ENCODE results near the gene MS4A3.
"Not testable (repeated sequence)": the region's sequence is repeated elsewhere in the genome, so short reads cannot be mapped to it uniquely, and the experiment has no call there.

The MS4A3 gene, protein sequence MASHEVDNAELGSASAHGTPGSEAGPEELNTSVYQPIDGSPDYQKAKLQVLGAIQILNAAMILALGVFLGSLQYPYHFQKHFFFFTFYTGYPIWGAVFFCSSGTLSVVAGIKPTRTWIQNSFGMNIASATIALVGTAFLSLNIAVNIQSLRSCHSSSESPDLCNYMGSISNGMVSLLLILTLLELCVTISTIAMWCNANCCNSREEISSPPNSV

DNA sequence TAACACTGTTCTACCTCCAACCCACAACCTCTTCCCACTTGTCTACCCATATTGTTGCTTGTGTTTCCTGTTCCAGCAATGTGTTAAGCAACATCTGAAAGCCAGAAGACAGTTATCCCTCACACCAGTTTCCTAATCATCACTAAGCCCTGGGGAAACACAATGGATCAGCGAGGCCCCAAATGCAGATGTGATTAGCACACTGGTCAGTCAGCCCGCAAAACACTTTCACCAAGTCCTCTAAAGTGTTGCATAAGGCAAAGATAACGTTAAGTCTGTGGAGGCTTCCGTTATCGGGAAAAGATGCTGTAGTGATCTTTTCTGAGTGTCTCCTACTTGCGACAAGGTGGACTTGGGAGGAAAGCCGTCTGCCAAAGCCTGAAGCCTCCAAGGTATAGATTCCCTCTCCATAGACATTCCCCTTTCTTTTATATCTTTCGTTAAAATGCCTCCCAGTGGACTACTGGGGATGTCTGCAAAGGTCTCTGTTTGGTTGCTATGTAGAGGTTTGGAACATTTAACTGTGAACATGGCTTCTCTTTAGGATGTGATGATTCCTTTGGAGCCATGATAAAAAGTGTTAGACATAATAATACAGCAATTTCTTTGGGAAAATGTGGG, at the start of gene MS4A3:
TSS of gene MS4A3 (plus strand) at position 317 of the 621 bp plus-strand sequence. CDS start 4,496 bp downstream, outside the sequence.
- DNase-seq = no peak

DNA sequence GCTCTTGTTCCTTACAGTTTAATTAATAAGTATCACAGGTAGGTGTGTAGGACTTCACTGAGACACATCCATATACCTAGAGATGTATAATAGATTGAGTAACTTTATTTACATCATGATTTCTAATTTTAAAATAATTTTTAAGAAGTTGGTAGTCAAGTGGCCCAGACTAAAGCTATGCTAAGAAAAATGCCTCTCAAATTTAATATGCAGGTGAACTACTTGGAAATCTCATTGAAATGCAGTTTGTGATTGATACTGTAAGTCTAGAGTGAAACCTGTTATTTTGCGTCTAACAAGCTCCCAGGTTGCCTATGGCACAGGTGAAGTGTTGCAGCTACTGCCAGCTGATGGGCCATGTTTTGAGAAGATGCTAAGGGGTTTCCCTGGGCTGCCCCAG, 39.6 kb upstream of the MS4A3 start, which contains the start of gene OOSP4B:
TSS of gene OOSP4B (plus strand) at position 301 of the 400 bp plus-strand sequence.
- no peak for DNase-seq

DNA sequence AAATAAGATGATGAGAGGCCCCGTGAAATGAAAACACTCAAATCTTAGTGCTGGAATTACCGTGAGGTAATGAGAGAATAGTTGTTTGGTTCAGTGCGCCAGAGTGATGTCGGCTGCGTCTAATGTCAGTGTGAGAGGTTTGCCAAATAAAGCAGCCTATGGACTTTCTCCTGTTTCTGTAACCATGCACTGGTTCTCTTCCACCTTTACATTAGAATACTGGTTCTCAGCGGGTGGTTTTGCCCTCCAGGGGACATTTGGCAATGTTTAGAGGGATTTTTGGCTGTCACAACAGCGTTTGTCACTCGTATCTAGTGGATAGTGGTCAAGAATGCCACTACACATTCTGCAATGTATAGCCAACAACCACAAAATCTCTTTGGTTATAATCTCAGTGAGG, 38.4 kb upstream of the MS4A3 start:
- DNase-seq = no peak

DNA sequence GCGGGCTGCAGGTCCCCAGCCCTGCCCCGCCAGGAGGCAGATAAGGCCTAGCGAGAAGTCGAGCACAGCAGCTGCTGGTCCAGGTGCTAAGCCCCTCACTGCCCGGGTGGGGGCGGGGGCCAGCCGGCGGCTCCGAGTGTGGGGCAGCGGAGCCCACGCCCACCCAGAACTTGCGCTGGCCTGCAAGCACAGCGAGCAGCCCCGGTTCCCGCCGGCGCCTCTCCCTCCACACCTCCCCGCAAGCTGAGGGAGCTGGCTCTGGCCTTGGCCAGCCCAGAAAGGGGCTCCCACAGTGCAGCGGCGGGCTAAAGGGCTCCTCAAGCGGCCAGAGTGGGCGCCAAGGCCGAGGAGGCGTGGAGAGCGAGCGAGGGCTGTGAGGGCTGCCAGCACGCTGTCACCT, 36.1 kb upstream of the MS4A3 start:
- not testable (repeated sequence) for DNase-seq

DNA sequence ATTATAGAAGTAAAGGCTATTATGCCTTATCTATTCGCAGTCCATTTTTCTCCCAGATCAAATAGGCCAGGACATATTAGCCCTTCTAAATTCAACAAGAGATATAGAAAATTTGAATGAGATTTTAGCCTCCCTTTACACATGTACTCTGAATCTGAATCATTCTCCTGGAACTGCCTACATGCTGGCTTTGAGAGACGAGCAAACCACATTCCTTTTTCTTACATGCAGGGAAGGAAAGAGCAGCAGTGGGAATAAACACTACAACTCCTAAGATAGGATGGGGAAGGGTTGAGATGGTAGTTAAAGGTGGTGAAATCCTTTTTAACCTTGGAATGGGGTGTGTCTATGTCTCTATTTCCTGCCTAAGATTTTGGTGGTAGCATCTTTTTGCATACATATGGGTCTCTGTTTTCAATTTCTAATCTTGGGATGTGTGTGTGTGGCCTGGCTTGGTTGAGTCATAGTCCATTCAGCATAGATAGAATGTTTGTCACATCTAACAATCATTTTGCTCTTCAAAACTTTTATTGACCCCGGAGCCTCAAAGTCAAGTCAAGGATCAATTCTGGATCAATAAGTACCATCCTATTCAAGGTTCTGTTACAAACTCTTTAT, 27.3 kb upstream of the MS4A3 start:
- DNase-seq = no peak

DNA sequence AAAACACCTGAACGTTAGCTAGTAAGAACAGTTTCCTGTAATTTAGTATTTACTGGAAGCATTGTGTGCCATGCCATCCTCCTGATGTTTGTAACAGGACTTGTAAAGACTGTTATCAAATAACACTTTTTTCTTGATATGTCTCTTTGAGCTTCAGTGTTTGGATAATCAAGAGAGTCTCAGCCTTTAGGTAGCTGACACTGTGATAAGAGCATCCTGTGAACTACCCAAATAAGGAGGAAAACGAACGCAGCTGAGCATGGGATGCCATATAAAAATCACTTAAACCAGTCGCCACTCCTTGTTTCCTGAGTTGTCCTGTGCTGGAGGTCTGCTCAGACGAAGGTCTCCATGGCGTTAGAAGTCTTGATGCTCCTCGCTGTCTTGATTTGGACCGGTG, 16.4 kb upstream of the MS4A3 start, which contains the start of gene OOSP2:
TSS of gene OOSP2 (plus strand) at position 301 of the 400 bp plus-strand sequence. CDS start at position 352, 51 bp downstream.
- no peak for DNase-seq

DNA sequence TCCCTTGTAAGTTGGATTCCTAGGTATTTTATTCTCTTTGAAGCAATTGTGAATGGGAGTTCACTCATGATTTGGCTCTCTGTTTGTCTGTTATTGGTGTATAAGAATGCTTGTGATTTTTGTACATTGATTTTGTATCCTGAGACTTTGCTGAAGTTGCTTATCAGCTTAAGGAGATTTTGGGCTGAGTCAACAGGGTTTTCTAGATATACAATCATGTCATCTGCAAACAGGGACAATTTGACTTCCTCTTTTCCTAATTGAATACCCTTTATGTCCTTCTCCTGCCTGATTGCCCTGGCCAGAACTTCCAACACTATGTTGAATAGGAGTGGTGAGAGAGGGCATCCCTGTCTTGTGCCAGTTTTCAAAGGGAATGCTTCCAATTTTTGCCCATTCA, 6.0 kb upstream of the MS4A3 start:
- DNase-seq = not testable (repeated sequence)

DNA sequence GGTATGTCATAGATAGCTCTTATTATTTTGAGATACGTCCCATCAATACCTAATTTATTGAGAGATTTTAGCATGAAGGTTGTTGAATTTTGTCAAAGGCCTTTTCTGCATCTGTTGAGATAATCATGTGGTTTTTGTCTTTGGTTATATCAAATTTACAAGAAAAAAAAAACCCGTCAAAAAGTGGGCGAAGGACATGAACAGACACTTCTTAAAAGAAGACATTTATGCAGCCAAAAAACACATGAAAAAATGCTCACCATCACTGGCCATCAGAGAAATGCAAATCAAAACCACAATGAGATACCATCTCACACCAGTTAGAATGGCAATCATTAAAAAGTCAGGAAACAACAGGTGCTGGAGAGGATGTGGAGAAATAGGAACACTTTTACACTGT, 5.6 kb upstream of the MS4A3 start:
- DNase-seq = not testable (repeated sequence)

DNA sequence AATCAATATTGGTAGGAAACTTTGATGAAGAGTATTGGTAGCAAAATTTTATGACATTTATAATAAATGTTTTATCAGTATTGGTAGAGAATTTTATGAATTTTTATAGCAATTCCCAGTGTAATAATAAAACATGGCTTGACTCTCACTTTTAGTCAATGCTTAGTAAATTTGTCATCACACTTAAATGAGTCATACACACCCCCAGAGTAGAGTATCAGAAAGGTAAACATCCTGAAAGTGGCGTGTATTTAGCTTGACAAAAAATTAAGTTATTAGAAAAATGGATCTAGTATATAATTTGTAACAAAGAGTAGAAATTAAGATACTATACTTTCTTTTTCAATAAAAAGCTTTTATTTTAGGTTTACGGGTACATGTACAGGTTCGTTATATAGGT, 2.6 kb downstream of the MS4A3 start:
- no peak for DNase-seq

DNA sequence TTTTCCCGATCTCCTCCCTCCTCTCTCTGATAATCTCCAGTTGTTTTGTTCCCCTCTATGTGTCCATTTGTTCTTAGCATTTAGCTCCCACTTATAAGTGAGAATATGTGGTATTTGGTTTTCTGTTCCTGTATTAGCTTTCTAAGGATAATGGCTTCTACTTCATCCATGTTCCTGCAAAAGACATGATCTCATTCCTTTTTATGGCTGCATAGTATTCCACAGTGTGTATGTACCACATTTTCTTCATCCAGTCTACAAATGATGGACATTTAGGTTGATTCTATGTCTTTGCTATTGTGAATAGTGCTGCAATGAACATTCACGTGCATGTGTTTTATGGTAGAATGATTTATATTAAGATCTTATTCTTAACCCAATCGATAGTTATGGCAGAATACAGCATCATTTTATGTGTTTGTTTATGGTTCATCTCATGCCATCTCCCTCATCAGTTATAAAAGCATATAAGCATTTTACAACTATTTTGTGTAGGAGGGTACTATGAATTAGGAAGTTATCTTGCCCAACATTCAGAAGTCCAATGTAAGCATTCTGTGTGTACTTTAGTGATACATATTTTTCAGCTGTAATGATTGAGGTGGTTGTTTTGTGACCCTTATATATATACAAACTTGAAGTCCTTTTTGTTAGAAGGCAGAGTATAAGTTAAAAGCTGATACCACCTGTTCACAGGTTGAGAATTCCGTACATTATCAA, 3.2 kb downstream of the MS4A3 start:
- DNase-seq = no peak

DNA sequence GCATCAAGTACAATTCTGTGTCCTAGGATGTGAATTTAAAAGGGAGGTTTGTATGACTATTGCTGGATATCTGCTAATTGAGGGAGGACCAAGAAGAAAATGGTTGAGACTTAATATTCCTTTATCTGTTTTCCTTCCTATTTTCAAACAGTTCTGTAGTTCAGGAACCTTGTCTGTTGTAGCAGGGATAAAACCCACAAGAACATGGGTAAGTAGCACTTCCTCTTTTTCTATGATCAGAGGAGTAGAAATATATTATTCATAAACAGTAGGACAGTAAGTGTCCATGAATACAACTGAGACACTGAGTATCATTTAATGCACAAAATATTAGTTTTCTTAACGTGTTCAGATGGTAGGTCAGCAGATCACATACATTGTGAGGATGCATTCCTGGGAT, 7.6 kb downstream of the MS4A3 start:
- no peak for DNase-seq

DNA sequence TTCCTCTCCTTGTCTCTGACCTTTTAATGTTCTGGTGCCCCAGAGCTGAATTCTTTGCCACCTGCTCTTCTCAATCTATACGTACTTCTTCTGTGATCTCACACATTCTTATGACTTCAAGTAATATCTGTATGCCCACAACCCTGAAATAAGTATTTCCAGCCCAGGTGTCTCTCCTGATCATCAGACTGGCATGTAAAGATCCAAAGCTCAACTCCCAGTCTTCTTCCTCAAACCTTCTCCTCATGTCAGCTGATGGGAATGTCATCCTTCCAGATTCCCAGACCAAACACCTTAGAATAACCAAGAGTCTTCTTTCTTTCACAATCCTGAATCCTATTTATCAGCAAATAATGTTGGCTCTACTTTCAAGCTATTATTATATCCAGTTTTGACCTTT, 9.3 kb downstream of the MS4A3 start:
- DNase-seq = no peak

DNA sequence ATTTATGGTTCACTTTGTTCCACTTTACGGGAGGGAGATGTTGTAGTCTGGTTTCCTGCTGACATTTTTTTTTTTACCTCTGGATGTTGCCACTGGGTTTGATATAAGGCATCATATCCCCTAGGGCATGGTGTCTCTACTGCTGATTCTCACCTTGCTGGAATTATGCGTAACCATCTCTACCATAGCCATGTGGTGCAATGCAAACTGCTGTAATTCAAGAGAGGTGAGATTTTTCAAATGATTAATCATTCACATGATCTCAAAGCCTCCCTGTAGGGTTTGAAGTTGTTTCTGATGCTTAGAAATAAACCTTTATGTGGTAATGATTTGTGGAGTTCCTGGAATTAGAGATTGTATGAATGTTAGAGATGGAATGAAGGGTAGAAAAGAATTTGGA, 13.0 kb downstream of the MS4A3 start:
- no peak for DNase-seq

DNA sequence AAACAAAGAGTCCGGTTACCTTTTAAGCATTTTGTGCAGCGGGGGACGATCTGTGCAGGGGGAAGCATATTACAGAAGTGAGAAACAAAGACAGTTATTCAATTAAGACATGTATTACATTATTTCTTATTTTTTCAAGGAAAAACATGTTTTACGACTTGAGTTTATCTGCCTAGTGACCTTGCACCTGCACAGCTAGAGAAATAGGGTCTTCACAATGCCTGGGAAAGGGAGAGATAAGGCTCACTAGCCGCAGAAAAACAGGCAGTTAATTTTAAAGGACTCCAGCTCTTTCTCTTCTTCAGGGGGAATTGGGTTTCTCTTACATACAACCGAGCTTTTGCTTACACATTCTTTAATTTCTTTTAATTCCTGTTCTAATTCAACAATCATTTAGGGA, 15.2 kb downstream of the MS4A3 start:
- DNase-seq = not testable (repeated sequence)

DNA sequence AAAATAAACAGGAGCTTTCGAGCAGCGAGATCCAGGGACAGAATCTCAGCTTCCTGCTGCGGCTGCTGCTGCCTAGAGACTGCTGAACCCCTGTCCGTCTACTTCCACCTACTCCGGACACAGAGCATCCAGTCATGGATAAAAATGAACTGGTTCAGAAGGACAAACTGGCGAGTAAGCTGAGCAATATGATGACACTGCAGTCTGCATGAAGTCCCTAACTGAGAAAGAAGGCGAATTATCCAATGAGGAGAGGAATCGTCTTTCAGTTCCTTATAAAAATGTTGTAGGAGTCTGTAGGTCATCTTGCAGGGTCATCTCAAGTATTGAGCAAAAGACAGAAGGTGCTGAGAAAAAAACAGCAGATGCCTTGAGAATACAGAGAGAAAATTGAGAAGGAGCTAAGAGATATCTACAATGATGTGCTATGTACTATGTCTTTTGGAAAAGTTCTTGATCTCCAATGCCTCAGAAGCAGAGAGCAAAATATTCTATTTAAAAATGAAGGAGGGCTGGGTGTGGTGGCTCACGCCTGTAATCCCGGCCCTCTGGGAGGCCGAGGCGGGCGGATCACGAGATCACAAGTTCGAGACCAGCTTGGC, 20.9 kb downstream of the MS4A3 start:
- DNase-seq = no peak

DNA sequence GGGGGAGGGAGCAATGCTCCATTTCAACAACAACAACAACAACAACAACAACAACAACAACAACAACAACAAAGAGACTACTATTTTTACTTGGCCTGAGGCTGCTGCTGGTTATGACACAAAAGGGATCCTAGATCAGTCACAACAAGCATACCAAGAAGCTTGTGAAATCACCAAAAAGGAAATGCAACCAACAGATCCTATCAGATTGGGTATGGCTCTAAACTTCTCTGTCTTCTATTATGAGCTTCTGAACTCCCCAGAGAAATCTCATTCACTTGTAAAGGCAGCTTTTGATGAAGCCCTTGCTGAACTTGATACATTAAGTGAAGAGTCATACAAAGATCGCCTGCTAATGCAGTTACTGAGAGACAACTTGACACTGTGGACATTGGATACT, 21.5 kb downstream of the MS4A3 start:
- DNase-seq = no peak

DNA sequence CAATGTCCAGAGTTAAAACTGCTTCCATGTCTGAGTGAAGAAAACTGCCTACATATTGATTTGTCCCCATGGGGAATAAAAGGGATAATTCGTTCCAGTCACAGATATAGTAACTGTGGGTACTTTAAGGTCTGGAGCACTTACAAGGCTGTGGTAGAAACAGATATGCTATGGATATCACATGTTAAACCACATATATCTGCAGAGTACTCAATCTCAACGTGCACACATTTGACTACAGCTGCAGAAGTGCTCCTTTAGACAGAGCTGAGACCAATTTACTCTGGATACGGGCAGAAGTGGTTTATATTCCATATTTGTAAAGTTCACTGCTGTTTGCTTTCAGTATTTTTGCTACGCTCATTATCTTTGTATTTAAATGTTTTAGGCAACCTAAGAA, 22.3 kb downstream of the MS4A3 start:
- no peak for DNase-seq

DNA sequence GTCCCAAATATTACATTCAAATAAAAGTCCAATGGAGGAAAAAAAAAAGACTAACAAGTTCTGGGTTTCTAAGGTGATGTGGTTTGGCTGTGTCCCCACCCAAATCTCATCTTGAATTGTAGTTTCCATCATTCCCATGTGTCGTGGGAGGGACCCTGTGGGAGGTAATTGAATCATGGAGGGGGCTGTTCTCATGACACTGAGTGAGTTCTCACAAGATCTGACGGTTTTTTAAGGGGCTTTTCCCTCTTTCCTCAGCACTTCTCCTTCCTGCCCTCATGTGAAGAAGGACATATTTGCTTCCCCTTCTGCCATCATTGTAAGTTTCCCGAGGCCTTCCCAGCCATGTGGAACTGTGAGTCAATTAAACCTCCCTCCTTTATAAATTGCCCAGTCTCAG, 24.1 kb downstream of the MS4A3 start:
- no peak for DNase-seq

DNA sequence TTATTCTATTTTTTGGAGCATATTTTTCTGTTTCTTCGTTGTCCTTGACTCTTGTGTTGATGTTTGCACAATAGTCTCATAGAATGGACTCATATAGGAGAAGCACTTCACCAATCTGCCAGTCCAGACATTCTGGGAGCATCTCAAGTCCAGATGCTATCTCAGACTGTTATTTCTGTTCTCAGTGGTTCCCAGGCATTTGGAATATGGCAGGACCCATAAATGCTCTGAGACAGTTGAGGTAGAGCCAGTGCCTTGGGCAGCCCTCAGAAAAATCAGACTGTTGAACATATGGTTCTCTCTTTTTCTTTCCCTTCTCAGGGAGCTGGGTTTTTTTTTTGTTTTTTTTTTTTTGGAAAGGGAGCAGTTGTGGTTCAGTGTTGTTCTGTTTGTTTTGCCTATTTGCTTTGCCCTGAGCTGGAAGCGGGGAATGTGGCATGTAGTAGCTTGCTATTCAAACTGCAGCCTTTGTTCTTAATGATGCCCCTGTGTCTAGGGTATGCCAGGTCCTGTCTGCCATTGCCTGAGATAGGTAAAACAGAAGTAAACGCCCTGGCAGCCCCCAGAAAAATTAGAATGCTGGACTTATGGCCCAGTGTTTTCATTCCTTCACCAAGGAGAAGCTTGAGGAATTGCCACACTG, 28.3 kb downstream of the MS4A3 start:
- DNase-seq = no peak

DNA sequence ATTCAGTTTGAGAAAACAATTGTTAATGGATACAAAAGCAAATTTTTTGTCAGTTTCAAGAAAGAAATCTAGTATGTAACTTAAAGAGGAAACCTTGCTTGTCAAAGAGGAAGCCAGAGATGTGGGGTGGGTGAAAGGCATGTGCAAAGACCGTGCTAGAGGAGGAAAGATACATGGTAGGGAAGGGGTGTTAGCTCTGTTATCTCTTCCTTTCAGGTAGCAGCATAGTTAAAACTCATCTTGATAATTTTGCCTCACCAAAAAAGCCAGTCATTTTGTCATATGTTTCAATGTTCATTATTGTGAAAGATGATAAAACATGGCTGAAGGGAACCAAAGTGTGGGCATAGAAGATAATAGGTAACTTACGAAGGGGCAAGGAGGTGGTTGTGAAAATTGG, 29.4 kb downstream of the MS4A3 start:
- DNase-seq = no peak

DNA sequence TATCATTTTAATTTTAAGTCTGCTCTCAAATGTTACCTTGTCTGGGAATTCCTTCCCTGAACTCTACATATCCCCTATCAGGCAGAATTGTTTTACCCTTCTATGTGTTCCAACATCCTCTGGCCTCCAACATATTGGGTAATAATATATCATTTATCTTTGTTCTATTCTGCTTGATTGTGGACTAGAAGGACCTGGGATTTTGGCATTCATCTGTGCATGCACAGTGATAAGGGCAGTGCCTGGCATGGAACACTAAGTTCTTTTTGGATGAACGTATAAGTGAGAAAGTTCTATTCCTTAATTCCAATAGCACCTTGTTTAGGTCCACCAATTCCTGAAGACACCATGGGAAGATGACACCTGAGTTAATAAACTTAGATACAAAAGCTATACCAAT, 30.8 kb downstream of the MS4A3 start:
- no peak for DNase-seq

DNA sequence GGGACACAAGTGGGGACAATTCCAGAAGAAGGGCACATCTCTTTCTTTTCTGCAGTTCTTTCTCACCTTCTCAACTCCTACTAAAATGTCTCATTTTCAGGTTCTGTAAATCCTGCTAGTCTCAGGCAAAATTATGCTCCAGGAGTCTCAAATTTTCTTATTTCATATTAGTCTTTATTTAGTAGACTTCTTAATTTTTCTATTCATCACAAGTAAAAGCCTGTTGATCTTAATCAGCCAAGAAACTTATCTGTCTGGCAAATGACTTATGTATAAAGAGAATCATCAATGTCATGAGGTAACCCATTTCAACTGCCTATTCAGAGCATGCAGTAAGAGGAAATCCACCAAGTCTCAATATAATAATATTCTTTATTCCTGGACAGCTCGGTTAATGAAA, 31.9 kb downstream of the MS4A3 start, which contains the start of gene MS4A2:
TSS of gene MS4A2 (plus strand) at position 301 of the 400 bp plus-strand sequence. CDS start 102 bp downstream, outside the sequence.
- DNase-seq = no peak

Measured in NCI-H69 (cell line).